ENCODE results near the gene TMEM245.

TMEM245 gene

DNA sequence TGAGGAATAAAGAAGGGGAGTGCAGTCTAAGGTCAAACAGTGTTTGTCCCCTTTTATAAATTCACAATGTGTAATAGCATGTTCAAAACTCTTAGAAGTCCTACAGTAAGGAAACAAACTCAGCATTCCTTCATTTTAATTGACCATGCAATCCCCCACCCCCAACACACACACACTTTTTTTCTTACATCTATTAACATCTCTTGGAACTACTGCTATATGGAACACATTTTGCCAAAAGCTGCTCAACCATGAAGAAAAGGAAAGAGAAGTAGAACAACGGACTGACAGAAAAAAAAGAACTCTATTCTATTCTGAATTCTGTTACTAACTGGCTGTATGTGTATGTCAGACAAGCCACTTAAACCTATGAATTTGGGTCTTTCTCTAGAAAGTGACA is 103.6 kb downstream of the TMEM245 start:
- Histone ChIP-seq H3K79me1 (ENCODE audit: low read length) (no peaks in the 10 kb centered on the region), H4K5ac (ENCODE audit: low read length) (no peak overlapping the region), H3K36me3 (ENCODE audit: control insufficient read depth, insufficient read depth, low read length) (no peaks in the 10 kb centered on the region), H3K4ac (ENCODE audit: low read depth, low read length) (no peak overlapping the region), H3K27ac (ENCODE audit: low read depth, low read length) (no peak overlapping the region), H4K8ac (ENCODE audit: low read depth, low read length) (no peak overlapping the region), H2BK120ac (ENCODE audit: low read depth, low read length) (no peak overlapping the region), H2BK15ac (replicated peaks; ENCODE audit: low read depth) (no peak overlapping the region), H3K18ac (ENCODE audit: low read length) (no peak overlapping the region), H2BK5ac (ENCODE audit: low read length) (no peak overlapping the region), H3K56ac (ENCODE audit: low read length) (no peak overlapping the region), H3K4me2 (ENCODE audit: low read length) (no peak overlapping the region), H2AK5ac (ENCODE audit: low read length) (no peak overlapping the region), H3K9ac (ENCODE audit: low read length) (no peak overlapping the region), H3K4me3 (ENCODE audit: low read length) (no peak overlapping the region), H3K4me1 (ENCODE audit: control insufficient read depth, low read depth, low read length) (peaks cover 4% of the 10 kb centered on the region), H3K27me3 (ENCODE audit: insufficient read depth, low read length, poor library complexity) (no peaks in the 10 kb centered on the region), H3K79me2 (ENCODE audit: control insufficient read depth, insufficient read depth, low read length) (peaks cover 1% of the 10 kb centered on the region), H3K23ac (ENCODE audit: low read length) (no peak overlapping the region)
- no CpG with 5 or more reads among the region's 1 CpG for WGBS (ENCODE audit: extremely low coverage, insufficient coverage, low lambda C conversion rate)
- DNase-seq = no peak

DNA sequence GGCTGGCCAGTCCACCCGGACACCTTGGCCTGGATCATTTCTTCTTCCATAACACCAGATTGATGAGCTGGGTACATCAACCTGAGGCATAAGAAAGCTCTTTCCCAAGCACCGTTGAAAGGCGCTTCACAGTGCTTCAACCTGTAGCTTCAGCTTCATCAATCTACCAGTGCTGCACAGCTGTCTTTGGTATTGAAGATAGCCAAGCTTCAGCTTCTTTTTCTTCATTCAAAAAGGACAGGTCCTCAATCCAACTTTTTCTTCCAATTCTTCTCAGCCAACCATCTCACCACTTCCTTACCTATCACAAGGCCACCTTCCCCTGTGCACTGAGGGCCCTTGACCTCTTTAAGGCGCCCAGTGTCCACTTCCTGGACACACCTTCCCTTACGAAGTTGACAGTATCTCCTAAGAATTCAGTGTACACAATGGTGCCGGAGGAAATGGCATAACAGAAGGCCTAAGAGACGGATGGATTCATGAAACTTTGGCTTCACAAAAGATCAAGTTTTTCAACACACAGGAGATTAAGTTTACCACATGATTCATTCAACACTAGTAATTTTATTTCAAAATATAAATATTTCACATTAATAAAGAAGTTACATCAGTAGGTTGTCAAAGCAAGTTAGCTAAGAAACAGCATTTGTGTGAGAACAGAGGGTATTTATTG is 105.0 kb downstream of the TMEM245 start:
- Histone ChIP-seq H2BK120ac (ENCODE audit: low read depth, low read length) (no peak overlapping the region), H3K4me2 (ENCODE audit: low read length) (no peak overlapping the region), H3K9ac (ENCODE audit: low read length) (no peak overlapping the region), H3K79me2 (ENCODE audit: control insufficient read depth, insufficient read depth, low read length) (peaks cover 4% of the 10 kb centered on the region), H2BK5ac (ENCODE audit: low read length) (no peak overlapping the region), H2BK15ac (replicated peaks; ENCODE audit: low read depth) (no peak overlapping the region), H3K23ac (ENCODE audit: low read length) (no peak overlapping the region), H3K4ac (ENCODE audit: low read depth, low read length) (no peak overlapping the region), H3K4me3 (ENCODE audit: low read length) (no peak overlapping the region), H3K79me1 (ENCODE audit: low read length) (peaks cover 2% of the 10 kb centered on the region), H3K18ac (ENCODE audit: low read length) (no peak overlapping the region), H2AK5ac (ENCODE audit: low read length) (no peak overlapping the region), H4K8ac (ENCODE audit: low read depth, low read length) (no peak overlapping the region), H3K27ac (ENCODE audit: low read depth, low read length) (no peak overlapping the region), H3K27me3 (ENCODE audit: insufficient read depth, low read length, poor library complexity) (no peaks in the 10 kb centered on the region), H3K36me3 (ENCODE audit: control insufficient read depth, insufficient read depth, low read length) (no peaks in the 10 kb centered on the region), H3K4me1 (ENCODE audit: control insufficient read depth, low read depth, low read length) (peaks cover 4% of the 10 kb centered on the region), H3K56ac (ENCODE audit: low read length) (no peak overlapping the region), H4K5ac (ENCODE audit: low read length) (no peak overlapping the region)
- no peak for DNase-seq
- WGBS (ENCODE audit: extremely low coverage, insufficient coverage, low lambda C conversion rate) = no CpG with 5 or more reads among the region's 7 CpGs

DNA sequence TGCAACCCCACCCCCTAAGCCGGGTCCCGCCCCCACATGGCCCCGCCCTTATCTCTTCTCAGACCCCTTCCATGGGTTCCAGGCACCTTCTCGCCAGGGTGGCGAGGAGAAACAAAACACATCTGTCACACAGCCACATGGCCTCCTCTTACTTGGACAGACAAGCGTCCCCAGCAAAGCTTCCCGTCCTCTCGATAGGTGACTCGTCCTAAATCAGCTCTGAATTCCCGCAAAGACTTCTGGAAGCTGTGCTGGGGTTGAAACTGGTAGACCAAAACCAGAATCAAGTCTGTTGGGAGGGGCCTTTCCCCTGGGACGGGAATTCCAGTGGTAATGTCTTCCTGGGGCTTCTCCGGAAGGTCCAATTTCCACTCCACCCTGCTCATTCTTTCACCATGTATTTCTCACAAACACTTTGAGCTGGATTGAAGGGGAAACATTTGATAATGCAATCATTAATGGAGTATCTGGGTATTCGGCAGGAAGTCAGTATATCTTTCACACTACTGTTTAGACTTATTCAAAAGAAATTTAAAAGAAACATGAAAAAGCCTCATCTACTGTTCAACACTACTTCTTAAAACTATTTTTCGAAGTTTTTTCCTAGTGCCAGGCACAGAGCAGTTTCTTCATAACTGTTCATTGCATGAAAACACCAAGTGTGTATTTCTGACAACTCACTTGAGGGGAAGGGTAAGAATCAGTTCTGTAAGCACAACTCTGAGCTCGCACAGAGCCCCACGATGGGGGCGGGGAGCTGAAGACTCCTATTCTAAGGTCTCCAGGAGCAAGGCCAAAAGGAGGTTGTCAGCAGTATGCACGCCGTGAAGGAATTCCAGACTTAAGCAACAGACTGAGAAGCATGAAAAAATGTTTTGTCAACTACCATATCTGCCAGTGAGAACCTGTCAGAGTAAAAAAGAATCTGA is 105.8 kb downstream of the TMEM245 start:
- Histone ChIP-seq H3K79me1 (ENCODE audit: low read length) (peaks cover 2% of the 10 kb centered on the region), H3K23ac (ENCODE audit: low read length) (no peak overlapping the region), H2BK120ac (ENCODE audit: low read depth, low read length) (no peak overlapping the region), H3K4me2 (ENCODE audit: low read length) (peak overlapping the region; percentile 83), H2AK5ac (ENCODE audit: low read length) (no peak overlapping the region), H3K9ac (ENCODE audit: low read length) (peak overlapping the region; percentile 44), H2BK15ac (replicated peaks; ENCODE audit: low read depth) (no peak overlapping the region), H3K36me3 (ENCODE audit: control insufficient read depth, insufficient read depth, low read length) (no peaks in the 10 kb centered on the region), H4K5ac (ENCODE audit: low read length) (no peak overlapping the region), H3K4me3 (ENCODE audit: low read length) (peak overlapping the region; percentile 18), H3K56ac (ENCODE audit: low read length) (peak overlapping the region; percentile 18), H3K4ac (ENCODE audit: low read depth, low read length) (no peak overlapping the region), H3K27me3 (ENCODE audit: insufficient read depth, low read length, poor library complexity) (no peaks in the 10 kb centered on the region), H3K4me1 (ENCODE audit: control insufficient read depth, low read depth, low read length) (peaks cover 4% of the 10 kb centered on the region), H3K18ac (ENCODE audit: low read length) (no peak overlapping the region), H3K27ac (ENCODE audit: low read depth, low read length) (no peak overlapping the region), H3K79me2 (ENCODE audit: control insufficient read depth, insufficient read depth, low read length) (peaks cover 4% of the 10 kb centered on the region), H4K8ac (ENCODE audit: low read depth, low read length) (no peak overlapping the region), H2BK5ac (ENCODE audit: low read length) (no peak overlapping the region)
- no peak for DNase-seq
- WGBS (ENCODE audit: extremely low coverage, insufficient coverage, low lambda C conversion rate) = no CpG with 5 or more reads among the region's 19 CpGs

DNA sequence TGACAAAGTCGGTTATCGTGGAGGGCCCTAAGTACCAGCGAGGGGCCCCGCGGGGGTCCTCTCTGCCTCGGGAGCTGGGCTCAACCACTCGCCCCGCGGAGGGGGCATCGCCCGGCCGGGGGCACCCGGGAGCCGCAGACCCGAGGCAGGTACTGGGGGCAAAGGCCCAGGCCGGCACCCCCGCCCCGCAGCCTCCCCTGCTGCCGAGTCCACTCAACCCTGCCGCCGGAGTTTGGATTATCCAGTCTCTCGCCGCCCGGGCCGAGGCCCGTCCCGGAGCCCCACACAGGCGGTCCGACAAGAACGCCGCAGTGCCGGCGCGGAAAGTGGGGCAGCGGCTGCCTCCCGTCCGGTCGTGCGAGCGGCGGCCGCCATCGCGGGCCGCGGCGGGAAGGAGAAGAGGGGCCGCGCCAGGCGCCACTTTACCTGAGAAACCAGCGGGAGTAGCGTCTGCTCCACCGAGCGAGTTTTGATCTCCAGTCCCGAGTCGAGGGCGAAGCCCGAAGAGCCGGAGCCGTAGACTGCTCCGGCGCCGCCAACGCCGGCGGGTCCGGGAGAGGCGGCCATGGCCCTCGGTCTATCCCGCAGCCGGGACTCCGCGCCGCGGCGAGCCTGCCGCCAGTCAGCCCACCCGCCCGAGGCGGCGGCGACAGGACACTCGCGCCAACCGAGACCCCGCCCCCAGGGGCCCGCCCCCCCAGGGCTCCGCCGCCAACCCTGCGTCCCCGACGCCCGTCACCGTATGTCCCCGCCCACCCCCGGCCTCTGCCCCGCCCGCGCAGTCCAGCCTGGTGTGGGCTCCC is 106.7 kb downstream of the TMEM245 start, which contains the start of gene CTNNAL1:
Gene CTNNAL1 (minus strand): TSS at position 624 of the 803 bp plus-strand sequence. CDS start 57 bp downstream, at position 567.
- H3K4me3 ChIP-seq (ENCODE audit: low read length) = peak within 1 kb of the TSS; percentile 34
- H3K4ac ChIP-seq (ENCODE audit: low read depth, low read length) = peak within 1 kb of the TSS; percentile 29
- H3K9ac ChIP-seq (ENCODE audit: low read length) = peak within 1 kb of the TSS; percentile 60
- H2AK5ac ChIP-seq (ENCODE audit: low read length) = no peak within 1 kb of the TSS
- WGBS (ENCODE audit: extremely low coverage, insufficient coverage, low lambda C conversion rate) = no CpG with 5 or more reads among the region's 99 CpGs
- H3K18ac ChIP-seq (ENCODE audit: low read length) = peak within 1 kb of the TSS; percentile 98
- DNase-seq = peak; percentile 96
- H3K79me1 ChIP-seq (ENCODE audit: low read length) = peaks cover 2% of the 10 kb centered on the region
- peaks cover 4% of the 10 kb centered on the region for H3K4me1 ChIP-seq (ENCODE audit: control insufficient read depth, low read depth, low read length)
- H3K79me2 ChIP-seq (ENCODE audit: control insufficient read depth, insufficient read depth, low read length) = peaks cover 6% of the 10 kb centered on the region
- peak within 1 kb of the TSS; percentile 73 for H3K56ac ChIP-seq (ENCODE audit: low read length)
- no peak within 1 kb of the TSS for H4K5ac ChIP-seq (ENCODE audit: low read length)
- peak within 1 kb of the TSS; percentile 83 for H3K4me2 ChIP-seq (ENCODE audit: low read length)
- H2BK120ac ChIP-seq (ENCODE audit: low read depth, low read length) = no peak within 1 kb of the TSS
- no peak within 1 kb of the TSS for H3K23ac ChIP-seq (ENCODE audit: low read length)
- H3K36me3 ChIP-seq (ENCODE audit: control insufficient read depth, insufficient read depth, low read length) = no peaks in the 10 kb centered on the region
- no peak within 1 kb of the TSS for H2BK15ac ChIP-seq (replicated peaks; ENCODE audit: low read depth)
- H4K8ac ChIP-seq (ENCODE audit: low read depth, low read length) = peak within 1 kb of the TSS; percentile 76
- peak within 1 kb of the TSS; percentile 90 for H3K27ac ChIP-seq (ENCODE audit: low read depth, low read length)
- H3K27me3 ChIP-seq (ENCODE audit: insufficient read depth, low read length, poor library complexity) = no peaks in the 10 kb centered on the region
- no peak within 1 kb of the TSS for H2BK5ac ChIP-seq (ENCODE audit: low read length)

DNA sequence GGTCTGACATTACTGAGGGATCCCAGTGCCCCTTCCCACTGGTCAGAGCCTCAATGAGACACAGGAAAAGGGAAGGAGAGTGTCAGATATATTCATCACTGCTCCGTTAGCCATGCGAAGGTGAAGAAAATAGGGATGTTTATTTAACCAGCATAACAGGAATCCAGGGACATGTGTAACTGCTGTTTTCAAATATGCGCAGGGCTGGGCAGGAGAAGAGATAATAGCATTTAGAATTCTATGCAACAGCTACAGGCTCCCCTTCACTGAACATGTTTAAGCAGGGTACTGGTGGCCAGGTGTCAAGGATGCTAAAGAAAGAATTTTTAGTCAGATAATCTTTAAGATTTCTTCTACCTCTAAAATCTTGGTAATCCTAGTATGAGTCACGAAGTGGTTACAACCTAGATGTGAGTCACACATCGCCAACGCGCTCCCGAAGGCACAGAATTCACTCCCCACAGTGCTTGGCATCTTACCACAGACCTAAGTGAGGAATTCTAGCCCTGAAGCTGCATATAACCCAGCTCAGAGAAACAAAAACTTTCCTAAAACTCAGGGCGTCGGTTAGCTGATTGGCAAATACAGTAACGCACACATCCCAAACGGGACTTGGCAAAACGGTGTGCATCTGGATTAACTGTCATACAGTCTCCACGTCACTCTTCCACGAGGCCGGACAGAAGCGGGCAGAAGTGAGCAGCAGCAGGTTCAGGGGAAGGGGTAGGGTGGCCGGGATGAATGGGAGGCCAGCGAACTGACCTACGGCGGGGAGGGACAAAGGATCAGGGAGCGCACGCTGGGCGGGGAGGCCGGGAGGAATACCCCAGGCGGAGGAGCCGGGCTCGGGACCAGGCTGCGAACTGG is 107.5 kb downstream of the TMEM245 start:
- Histone ChIP-seq H3K36me3 (ENCODE audit: control insufficient read depth, insufficient read depth, low read length) (no peaks in the 10 kb centered on the region), H3K4me1 (ENCODE audit: control insufficient read depth, low read depth, low read length) (peaks cover 4% of the 10 kb centered on the region), H2AK5ac (ENCODE audit: low read length) (no peak overlapping the region), H3K27ac (ENCODE audit: low read depth, low read length) (peak overlapping the region; percentile 90), H3K27me3 (ENCODE audit: insufficient read depth, low read length, poor library complexity) (no peaks in the 10 kb centered on the region), H3K4me3 (ENCODE audit: low read length) (peak overlapping the region; percentile 34), H3K9ac (ENCODE audit: low read length) (peak overlapping the region; percentile 60), H2BK5ac (ENCODE audit: low read length) (no peak overlapping the region), H3K4ac (ENCODE audit: low read depth, low read length) (no peak overlapping the region), H4K8ac (ENCODE audit: low read depth, low read length) (no peak overlapping the region), H3K18ac (ENCODE audit: low read length) (peak overlapping the region; percentile 98), H2BK120ac (ENCODE audit: low read depth, low read length) (no peak overlapping the region), H3K23ac (ENCODE audit: low read length) (no peak overlapping the region), H3K79me2 (ENCODE audit: control insufficient read depth, insufficient read depth, low read length) (peaks cover 6% of the 10 kb centered on the region), H3K79me1 (ENCODE audit: low read length) (peaks cover 2% of the 10 kb centered on the region), H4K5ac (ENCODE audit: low read length) (no peak overlapping the region), H3K56ac (ENCODE audit: low read length) (peak overlapping the region; percentile 73), H2BK15ac (replicated peaks; ENCODE audit: low read depth) (no peak overlapping the region), H3K4me2 (ENCODE audit: low read length) (peak overlapping the region; percentile 32)
- WGBS (ENCODE audit: extremely low coverage, insufficient coverage, low lambda C conversion rate) = no CpG with 5 or more reads among the region's 29 CpGs
- DNase-seq = peak; percentile 88

Measured in mesendoderm (in vitro differentiated cells).